Smooth muscle cell (in vitro differentiated cells): Measurements from ENCODE around the gene IQCH. TPM values are rescaled to one million over a fixed set of nuclear protein-coding genes. Genes with fewer than 3 reads are reported as not detected.

Experiments used
- DNase-seq: peaks from one replicate; lab custom pipeline; 2025; ENCODE audit not compliant: unreplicated experiment; lab: John Stamatoyannopoulos, UW
- H2AFZ ChIP-seq: fragments of 200-600 bp; sonication (generic); 2 replicates; pipeline ENCODE4 v1.6.0; 2016; ENCODE audit warnings: antibody characterized with exemption, low read depth, mild to moderate bottlenecking
- H3F3A ChIP-seq: fragments of 200-600 bp; sonication (generic); 2 replicates; pipeline ENCODE4 v1.6.0; 2017; ENCODE audit warnings: antibody characterized with exemption, low read depth
- H3K27ac ChIP-seq: fragments of 200-600 bp; sonication (generic); 2 replicates; pipeline ENCODE4 v1.5.1; 2016; ENCODE audit warnings: low read depth, mild to moderate bottlenecking
- H3K27me3 ChIP-seq: fragments of 200-600 bp; sonication (generic); 2 replicates; pipeline ENCODE4 v1.6.1; 2016; ENCODE audit warnings: low read depth, mild to moderate bottlenecking
- H3K36me3 ChIP-seq: fragments of 200-600 bp; sonication (generic); 2 replicates; pipeline ENCODE4 v1.5.1; 2016; ENCODE audit warnings: low read depth
- H3K4me1 ChIP-seq: fragments of 200-600 bp; sonication (generic); 2 replicates; pipeline ENCODE4 v1.5.1; 2016; ENCODE audit warnings: low read depth
- H3K4me2 ChIP-seq: fragments of 200-600 bp; sonication (generic); 2 replicates; pipeline ENCODE4 v1.6.0; 2016; ENCODE audit warnings: mild to moderate bottlenecking
- H3K4me3 ChIP-seq: fragments of 200-600 bp; sonication (generic); 2 replicates; pipeline ENCODE4 v1.5.1; 2016; ENCODE audit warnings: mild to moderate bottlenecking
- H3K79me2 ChIP-seq: fragments of 200-600 bp; sonication (generic); 2 replicates; pipeline ENCODE4 v1.6.0; 2016; ENCODE audit warnings: low read depth, mild to moderate bottlenecking
- H3K9ac ChIP-seq: fragments of 200-600 bp; sonication (generic); 2 replicates; pipeline ENCODE4 v1.6.0; 2016; ENCODE audit warnings: low read depth
- H3K9me3 ChIP-seq: fragments of 200-600 bp; sonication (generic); replicated peaks from 2 replicates; pipeline ENCODE4 v1.5.1; 2016; ENCODE audit warnings: low read depth
- H4K20me1 ChIP-seq: fragments of 200-600 bp; sonication (generic); 2 replicates; pipeline ENCODE4 v1.6.0; 2016; ENCODE audit warnings: low read depth
- WGBS: methylation state at CpG from one replicate; pipeline ENCODE4 v1.1.7; 2016; ENCODE audit warnings: low lambda C conversion rate; 5-methylcytosine and 5-hydroxymethylcytosine counted together
- polyA plus RNA-seq: library from polyadenylated mRNA; unstranded; fragments of >200 nt; fragmentation: Nextera tagmentation; extraction: Ambion mirVana; gene quantifications from 2 replicates; pipeline ENCODE4 v1.2.1, GENCODE V29; 2016
- total RNA-seq: library from RNA; depleted of rRNA; stranded (reverse); fragments of >200 nt; gene quantifications from 2 replicates; pipeline ENCODE4 v1.2.3, GENCODE V29; 2014
- TF ChIP-seq, protein P1 (sequence below): fragments of 200-600 bp; sonication (generic); IDR thresholded peaks from 2 replicates; pipeline ENCODE4 v1.5.1; 2017; ENCODE audit warnings: borderline replicate concordance, mild to moderate bottlenecking, antibody characterized with exemption; ENCODE audit not compliant: insufficient read depth, poor library complexity, severe bottlenecking

The IQCH gene
- total and polyA plus RNA-seq, 2 experiments from 2014 or later, result 0.86 to 2.9 TPM

DNA sequence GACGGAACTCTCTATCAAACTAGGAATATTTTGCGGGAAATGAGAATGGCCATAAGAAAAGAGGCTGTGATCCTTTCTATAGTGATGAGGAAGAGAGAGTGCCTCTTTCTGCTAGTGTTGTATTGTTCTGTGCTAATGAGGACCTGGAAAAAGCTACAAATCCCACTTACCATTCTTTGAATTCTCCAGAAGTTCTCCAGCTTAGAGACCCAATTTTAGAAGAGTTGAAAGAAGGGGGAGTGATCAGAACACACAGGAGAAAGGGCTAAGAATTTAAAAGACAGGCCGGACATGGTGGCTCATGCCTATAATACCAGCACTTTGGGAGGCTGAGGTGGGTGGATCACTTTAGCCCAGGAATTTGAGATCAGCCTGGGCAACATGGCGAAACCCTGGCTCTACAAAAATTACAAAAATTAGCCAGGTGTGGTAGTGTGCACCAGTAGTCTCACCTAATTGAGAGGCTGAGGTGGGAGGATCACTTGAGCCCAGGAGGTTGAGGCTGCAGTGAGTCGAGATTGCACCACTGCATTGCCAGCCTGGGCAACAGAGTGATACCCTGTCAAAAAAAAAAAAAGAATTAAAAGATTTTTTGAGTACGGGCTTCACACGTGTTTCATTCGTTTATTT, 126.9 kb downstream of the IQCH start:
- 95% methylated on average over 8 of the region's 8 CpGs for WGBS

GRCh38 chr15:67382723-67383122, 128.1 kb downstream of the IQCH start:
- TF ChIP-seq, protein P1, sequence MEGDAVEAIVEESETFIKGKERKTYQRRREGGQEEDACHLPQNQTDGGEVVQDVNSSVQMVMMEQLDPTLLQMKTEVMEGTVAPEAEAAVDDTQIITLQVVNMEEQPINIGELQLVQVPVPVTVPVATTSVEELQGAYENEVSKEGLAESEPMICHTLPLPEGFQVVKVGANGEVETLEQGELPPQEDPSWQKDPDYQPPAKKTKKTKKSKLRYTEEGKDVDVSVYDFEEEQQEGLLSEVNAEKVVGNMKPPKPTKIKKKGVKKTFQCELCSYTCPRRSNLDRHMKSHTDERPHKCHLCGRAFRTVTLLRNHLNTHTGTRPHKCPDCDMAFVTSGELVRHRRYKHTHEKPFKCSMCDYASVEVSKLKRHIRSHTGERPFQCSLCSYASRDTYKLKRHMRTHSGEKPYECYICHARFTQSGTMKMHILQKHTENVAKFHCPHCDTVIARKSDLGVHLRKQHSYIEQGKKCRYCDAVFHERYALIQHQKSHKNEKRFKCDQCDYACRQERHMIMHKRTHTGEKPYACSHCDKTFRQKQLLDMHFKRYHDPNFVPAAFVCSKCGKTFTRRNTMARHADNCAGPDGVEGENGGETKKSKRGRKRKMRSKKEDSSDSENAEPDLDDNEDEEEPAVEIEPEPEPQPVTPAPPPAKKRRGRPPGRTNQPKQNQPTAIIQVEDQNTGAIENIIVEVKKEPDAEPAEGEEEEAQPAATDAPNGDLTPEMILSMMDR, result no peak
- WGBS, result 96% methylated on average over 3 of the region's 3 CpGs
- H4K20me1 ChIP-seq, result no peaks in the 10 kb centered on the region

More for the DNA sequence above, 126.9 kb downstream of the IQCH start:
- peaks cover 19% of the 10 kb centered on the region for H3K27me3 ChIP-seq
- no peaks in the 10 kb centered on the region for H3F3A ChIP-seq
- no peaks in the 10 kb centered on the region for H3K79me2 ChIP-seq
- no peak overlapping the region for H3K4me2 ChIP-seq
- H2AFZ ChIP-seq, result no peak overlapping the region
- no peak for DNase-seq
- H4K20me1 ChIP-seq, result no peaks in the 10 kb centered on the region
- H3K4me3 ChIP-seq, result no peak overlapping the region
- no peaks in the 10 kb centered on the region for H3K36me3 ChIP-seq
- no peak overlapping the region for H3K27ac ChIP-seq
- H3K9me3 ChIP-seq, result no peaks in the 10 kb centered on the region
- no peaks in the 10 kb centered on the region for H3K4me1 ChIP-seq
- TF ChIP-seq, protein P1, result no peak
- no peak overlapping the region for H3K9ac ChIP-seq

DNA sequence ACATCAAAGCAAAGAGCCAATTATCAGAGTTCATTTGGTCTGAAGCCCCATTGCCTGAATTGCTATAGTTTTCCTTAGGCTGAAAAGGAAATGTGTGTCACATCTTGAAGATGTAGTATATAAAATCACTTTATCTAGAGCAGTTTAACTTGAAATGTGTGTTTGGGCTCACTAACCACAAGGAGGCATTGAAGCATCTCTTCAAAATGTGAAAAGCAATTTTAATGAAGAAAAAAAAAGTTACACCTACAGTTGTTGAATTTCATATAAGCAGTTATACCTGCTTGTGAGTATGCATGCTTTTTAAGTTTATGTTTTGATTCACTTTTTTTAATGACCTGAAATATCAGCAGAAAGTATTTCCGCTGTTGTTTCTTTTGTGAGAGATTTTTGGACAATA, 129.3 kb downstream of the IQCH start:
- H3K27me3 ChIP-seq, result peaks cover 30% of the 10 kb centered on the region
- DNase-seq, result no peak
- H3K4me2 ChIP-seq, result no peak overlapping the region
- no peaks in the 10 kb centered on the region for H4K20me1 ChIP-seq
- no peaks in the 10 kb centered on the region for H3K79me2 ChIP-seq
- H3K9ac ChIP-seq, result no peak overlapping the region
- H3K4me1 ChIP-seq, result no peaks in the 10 kb centered on the region
- no peaks in the 10 kb centered on the region for H3K9me3 ChIP-seq
- H3K36me3 ChIP-seq, result no peaks in the 10 kb centered on the region
- H2AFZ ChIP-seq, result no peak overlapping the region
- H3K4me3 ChIP-seq, result no peak overlapping the region
- no peaks in the 10 kb centered on the region for H3F3A ChIP-seq
- TF ChIP-seq, protein P1, result peak; percentile 17
- WGBS, result 100% methylated on average over 1 of the region's 1 CpG
- no peak overlapping the region for H3K27ac ChIP-seq

More at GRCh38 chr15:67382723-67383122, 128.1 kb downstream of the IQCH start:
- Histone ChIP-seq H3K27ac (no peak overlapping the region), H3K9me3 (no peaks in the 10 kb centered on the region), H3K27me3 (peaks cover 25% of the 10 kb centered on the region), H3K9ac (no peak overlapping the region), H3K36me3 (no peaks in the 10 kb centered on the region), H2AFZ (no peak overlapping the region), H3K79me2 (no peaks in the 10 kb centered on the region), H3K4me2 (no peak overlapping the region), H3K4me1 (no peaks in the 10 kb centered on the region), H3K4me3 (no peak overlapping the region), H3F3A (no peaks in the 10 kb centered on the region)
- DNase-seq, result no peak

GRCh38 chr15:67384761-67385160, 130.2 kb downstream of the IQCH start:
- Histone ChIP-seq H3K4me1 (no peaks in the 10 kb centered on the region), H3K9ac (no peak overlapping the region), H3K4me3 (no peak overlapping the region), H3K79me2 (no peaks in the 10 kb centered on the region), H3K27ac (no peak overlapping the region), H3K27me3 (peaks cover 25% of the 10 kb centered on the region), H2AFZ (no peak overlapping the region), H3K4me2 (no peak overlapping the region), H3K36me3 (no peaks in the 10 kb centered on the region), H4K20me1 (no peaks in the 10 kb centered on the region), H3F3A (no peaks in the 10 kb centered on the region), H3K9me3 (no peaks in the 10 kb centered on the region)
- no peak for DNase-seq
- 88% methylated on average over 4 of the region's 4 CpGs for WGBS
- TF ChIP-seq, protein P1, result no peak
